IPS-15b (cell line): ENCODE measurements around the gene PSMD3.
"Not testable (repeated sequence)": the region's sequence is repeated elsewhere in the genome, so short reads cannot be mapped to it uniquely, and the experiment has no call there.

Source experiments
- H3K27me3 ChIP-seq: one replicate; pipeline ENCODE4 v1.6.1; 2013; ENCODE audit warnings: low read length; ENCODE audit not compliant: control insufficient read depth, insufficient read depth
- H3K36me3 ChIP-seq: one replicate; pipeline ENCODE4 v1.6.1; 2013; ENCODE audit warnings: low read length; ENCODE audit not compliant: control insufficient read depth, insufficient read depth
- H3K4me1 ChIP-seq: one replicate; pipeline ENCODE4 v1.6.1; 2013; ENCODE audit warnings: mild to moderate bottlenecking, low read length; ENCODE audit not compliant: control insufficient read depth, insufficient read depth
- H3K4me3 ChIP-seq: one replicate; pipeline ENCODE4 v1.5.1; 2013; ENCODE audit warnings: low read depth, low read length
- H3K9ac ChIP-seq: one replicate; pipeline ENCODE4 v1.6.1; 2013; ENCODE audit warnings: low read depth, mild to moderate bottlenecking, low read length
- H3K9me3 ChIP-seq: one replicate; pipeline ENCODE4 v1.6.1; 2013; ENCODE audit warnings: mild to moderate bottlenecking, low read length; ENCODE audit not compliant: control insufficient read depth, insufficient read depth

Gene PSMD3

DNA sequence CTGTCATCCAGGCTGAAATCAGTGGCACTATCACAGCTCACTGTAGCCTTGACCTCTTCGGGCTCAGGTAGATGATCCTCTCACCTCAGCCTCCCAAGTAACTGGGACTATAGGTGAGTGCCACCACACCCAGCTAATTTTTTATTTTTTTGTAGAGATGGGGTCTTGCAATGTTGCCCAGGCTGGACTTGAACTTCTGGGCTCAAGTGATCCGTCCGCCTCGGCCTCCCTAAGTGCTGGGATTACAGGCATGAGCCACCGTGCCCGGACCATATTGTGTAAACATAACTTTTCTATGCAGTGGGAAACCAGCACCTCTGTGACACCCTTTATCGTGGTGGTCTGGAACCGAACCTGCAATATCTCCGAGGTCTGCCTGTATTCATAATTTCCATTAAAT lies 23.5 kb downstream of the PSMD3 start:
- no peaks in the 10 kb centered on the region for H3K27me3 ChIP-seq
- no peaks in the 10 kb centered on the region for H3K36me3 ChIP-seq
- no peaks in the 10 kb centered on the region for H3K4me1 ChIP-seq
- H3K9me3 ChIP-seq, result no peaks in the 10 kb centered on the region
- H3K4me3 ChIP-seq, result no peak overlapping the region
- no peak overlapping the region for H3K9ac ChIP-seq

DNA sequence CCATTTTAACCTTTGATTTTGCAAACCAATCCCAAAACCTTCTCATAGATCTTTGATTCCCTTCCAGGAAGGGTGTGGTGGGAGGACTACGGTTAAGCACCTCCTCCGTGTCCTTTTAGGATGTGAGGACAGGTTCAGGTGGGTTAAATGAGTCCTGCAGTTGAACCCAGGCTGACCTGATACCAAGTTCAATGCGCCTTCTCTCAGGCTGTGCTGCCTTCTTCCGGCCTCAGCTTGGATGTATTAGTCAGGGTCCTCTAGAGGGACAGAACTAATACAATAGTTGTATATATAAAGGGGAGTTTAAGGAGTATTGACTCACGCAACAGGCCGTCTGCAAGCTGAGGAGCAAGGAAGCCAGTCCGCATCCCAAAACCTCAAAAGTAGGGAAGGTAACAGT lies 24.1 kb downstream of the PSMD3 start:
- Histone ChIP-seq H3K36me3 (no peaks in the 10 kb centered on the region), H3K27me3 (no peaks in the 10 kb centered on the region), H3K9me3 (no peaks in the 10 kb centered on the region), H3K4me1 (no peaks in the 10 kb centered on the region), H3K4me3 (no peak overlapping the region), H3K9ac (no peak overlapping the region)

DNA sequence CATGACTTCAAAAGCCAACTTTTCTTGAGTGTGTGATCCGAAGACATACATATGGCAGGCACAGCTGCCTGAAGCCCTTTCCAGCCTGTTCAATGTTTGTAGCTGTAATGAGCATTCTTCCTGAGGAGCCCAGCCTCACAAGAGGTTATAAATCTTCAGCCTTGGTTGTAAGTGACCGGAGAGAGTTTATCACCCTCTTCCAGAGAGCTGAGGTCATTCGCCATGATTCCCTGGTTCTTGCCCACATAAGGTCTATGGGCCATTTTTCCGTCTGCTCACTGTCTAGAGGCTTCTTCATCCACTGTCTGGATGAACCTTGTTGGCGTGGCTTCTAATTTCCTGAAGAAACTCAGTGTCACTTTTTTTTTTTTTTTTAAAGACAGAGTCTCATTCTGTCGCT lies 24.9 kb downstream of the PSMD3 start:
- Histone ChIP-seq H3K4me1 (no peaks in the 10 kb centered on the region), H3K9me3 (no peaks in the 10 kb centered on the region), H3K4me3 (no peak overlapping the region), H3K36me3 (no peaks in the 10 kb centered on the region), H3K9ac (no peak overlapping the region), H3K27me3 (no peaks in the 10 kb centered on the region)

DNA sequence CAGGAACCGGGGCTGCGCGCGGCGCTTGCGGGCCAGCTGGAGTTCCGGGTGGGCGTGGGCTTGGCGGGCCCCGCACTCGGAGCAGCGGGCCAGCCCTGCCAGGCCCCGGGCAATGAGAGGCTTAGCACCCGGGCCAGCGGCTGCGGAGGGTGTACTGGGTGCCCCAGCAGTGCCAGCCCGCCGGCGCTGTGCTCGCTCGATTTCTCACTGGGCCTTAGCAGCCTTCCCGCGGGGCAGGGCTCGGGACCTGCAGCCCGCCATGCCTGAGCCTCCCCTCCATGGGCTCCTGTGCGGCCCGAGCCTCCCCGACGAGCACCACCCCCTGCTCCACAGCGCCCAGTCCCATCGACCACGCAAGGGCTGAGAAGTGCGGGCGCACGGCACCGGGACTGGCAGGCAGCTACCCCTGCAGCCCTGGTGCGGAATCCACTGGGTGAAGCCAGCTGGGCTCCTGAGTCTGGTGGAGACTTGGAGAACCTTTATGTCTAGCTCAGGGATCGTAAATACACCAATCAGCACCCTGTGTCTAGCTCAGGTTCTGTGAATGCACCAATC lies 30.4 kb downstream of the PSMD3 start:
- not testable (repeated sequence) for H3K4me1 ChIP-seq, H3K27me3 ChIP-seq, H3K9me3 ChIP-seq, H3K4me3 ChIP-seq, H3K36me3 ChIP-seq, H3K9ac ChIP-seq

DNA sequence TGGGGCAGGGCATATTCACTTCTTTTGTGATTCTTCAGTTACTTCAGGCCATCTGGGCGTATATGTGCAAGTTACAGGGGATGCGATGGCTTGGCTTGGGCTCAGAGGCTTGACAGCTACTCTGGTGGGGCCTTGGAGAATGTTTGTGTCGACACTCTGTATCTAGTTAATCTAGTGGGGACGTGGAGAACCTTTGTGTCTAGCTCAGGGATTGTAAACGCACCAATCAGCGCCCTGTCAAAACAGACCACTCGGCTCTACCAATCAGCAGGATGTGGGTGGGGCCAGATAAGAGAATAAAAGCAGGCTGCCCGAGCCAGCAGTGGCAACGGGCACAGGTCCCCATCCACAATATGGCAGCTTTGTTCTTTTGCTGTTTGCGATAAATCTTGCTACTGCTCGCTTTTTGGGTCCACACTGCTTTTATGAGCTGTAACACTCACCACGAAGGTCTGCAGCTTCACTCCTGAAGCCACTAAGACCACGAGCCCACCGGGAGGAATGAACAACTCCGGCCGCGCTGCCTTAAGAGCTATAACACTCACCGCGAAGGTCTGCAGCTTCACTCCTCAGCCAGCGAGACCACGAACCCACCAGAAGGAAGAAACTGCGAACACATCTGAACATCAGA lies 31.5 kb downstream of the PSMD3 start:
- not testable (repeated sequence) for H3K4me3 ChIP-seq, H3K9ac ChIP-seq, H3K27me3 ChIP-seq, H3K36me3 ChIP-seq, H3K4me1 ChIP-seq, H3K9me3 ChIP-seq

DNA sequence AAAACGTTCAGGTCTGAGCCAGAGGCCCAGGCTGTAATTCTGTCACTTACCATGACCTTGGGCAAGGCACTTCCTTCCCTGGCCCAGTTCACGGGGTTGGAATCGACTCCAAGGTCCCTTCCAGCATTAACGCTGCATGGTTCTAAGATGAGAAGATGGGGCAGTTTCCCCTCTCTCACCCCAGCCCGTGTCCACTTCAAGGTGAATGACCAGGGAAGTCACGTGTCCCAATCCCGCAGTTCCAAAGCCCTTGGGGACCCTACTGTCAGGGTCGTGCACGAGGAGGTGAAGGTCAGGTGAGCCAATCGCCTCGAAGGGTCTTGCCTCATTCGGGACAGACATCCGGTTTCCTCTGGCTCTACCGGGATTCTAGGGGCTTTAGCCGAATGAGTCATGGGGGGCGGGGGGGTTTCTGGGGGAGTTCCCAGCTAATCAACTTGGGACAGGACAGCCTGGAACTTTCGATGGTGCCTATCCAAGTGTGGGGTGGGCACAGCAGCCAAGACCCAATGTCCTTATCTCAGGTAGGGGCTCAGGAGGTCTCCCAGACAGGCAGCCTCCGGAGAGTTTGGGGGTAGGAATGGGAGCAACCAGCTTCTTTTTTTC lies 33.9 kb downstream of the PSMD3 start:
- H3K9me3 ChIP-seq, result no peaks in the 10 kb centered on the region
- H3K4me1 ChIP-seq, result peaks cover 12% of the 10 kb centered on the region
- H3K9ac ChIP-seq, result no peak overlapping the region
- H3K36me3 ChIP-seq, result peaks cover 8% of the 10 kb centered on the region
- no peak overlapping the region for H3K4me3 ChIP-seq
- H3K27me3 ChIP-seq, result no peaks in the 10 kb centered on the region

DNA sequence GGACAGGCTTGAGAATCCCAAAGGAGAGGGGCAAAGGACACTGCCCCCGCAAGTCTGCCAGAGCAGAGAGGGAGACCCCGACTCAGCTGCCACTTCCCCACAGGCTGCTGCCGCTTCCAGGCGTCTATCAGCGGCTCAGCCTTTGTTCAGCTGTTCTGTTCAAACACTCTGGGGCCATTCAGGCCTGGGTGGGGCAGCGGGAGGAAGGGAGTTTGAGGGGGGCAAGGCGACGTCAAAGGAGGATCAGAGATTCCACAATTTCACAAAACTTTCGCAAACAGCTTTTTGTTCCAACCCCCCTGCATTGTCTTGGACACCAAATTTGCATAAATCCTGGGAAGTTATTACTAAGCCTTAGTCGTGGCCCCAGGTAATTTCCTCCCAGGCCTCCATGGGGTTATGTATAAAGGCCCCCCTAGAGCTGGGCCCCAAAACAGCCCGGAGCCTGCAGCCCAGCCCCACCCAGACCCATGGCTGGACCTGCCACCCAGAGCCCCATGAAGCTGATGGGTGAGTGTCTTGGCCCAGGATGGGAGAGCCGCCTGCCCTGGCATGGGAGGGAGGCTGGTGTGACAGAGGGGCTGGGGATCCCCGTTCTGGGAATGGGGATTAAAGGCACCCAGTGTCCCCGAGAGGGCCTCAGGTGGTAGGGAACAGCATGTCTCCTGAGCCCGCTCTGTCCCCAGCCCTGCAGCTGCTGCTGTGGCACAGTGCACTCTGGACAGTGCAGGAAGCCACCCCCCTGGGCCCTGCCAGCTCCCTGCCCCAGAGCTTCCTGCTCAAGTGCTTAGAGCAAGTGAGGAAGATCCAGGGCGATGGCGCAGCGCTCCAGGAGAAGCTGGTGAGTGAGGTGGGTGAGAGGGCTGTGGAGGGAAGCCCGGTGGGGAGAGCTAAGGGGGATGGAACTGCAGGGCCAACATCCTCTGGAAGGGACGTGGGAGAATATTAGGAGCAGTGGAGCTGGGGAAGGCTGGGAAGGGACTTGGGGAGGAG lies 34.7 kb downstream of the PSMD3 start, which contains the start of gene CSF3:
Gene CSF3, plus strand, starts transcription at position 436 of the 993 bp plus-strand sequence. Its CDS starts 35 bp downstream, at position 471.
- no peaks in the 10 kb centered on the region for H3K9me3 ChIP-seq
- H3K4me1 ChIP-seq, result peaks cover 12% of the 10 kb centered on the region
- H3K27me3 ChIP-seq, result no peaks in the 10 kb centered on the region
- peaks cover 16% of the 10 kb centered on the region for H3K36me3 ChIP-seq
- H3K9ac ChIP-seq, result peak within 1 kb of the TSS; percentile 65
- H3K4me3 ChIP-seq, result no peak within 1 kb of the TSS

DNA sequence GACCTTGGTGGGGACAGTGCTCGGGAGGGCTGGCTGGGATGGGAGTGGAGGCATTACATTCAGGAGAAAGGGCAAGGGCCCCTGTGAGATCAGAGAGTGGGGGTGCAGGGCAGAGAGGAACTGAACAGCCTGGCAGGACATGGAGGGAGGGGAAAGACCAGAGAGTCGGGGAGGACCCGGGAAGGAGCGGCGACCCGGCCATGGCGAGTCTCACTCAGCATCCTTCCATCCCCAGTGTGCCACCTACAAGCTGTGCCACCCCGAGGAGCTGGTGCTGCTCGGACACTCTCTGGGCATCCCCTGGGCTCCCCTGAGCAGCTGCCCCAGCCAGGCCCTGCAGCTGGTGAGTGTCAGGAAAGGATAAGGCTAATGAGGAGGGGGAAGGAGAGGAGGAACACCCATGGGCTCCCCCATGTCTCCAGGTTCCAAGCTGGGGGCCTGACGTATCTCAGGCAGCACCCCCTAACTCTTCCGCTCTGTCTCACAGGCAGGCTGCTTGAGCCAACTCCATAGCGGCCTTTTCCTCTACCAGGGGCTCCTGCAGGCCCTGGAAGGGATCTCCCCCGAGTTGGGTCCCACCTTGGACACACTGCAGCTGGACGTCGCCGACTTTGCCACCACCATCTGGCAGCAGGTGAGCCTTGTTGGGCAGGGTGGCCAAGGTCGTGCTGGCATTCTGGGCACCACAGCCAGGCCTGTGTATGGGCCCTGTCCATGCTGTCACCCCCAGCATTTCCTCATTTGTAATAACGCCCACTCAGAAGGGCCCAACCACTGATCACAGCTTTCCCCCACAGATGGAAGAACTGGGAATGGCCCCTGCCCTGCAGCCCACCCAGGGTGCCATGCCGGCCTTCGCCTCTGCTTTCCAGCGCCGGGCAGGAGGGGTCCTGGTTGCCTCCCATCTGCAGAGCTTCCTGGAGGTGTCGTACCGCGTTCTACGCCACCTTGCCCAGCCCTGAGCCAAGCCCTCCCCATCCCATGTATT lies 35.7 kb downstream of the PSMD3 start:
- Histone ChIP-seq H3K4me1 (peaks cover 12% of the 10 kb centered on the region), H3K27me3 (no peaks in the 10 kb centered on the region), H3K4me3 (no peak overlapping the region), H3K9me3 (no peaks in the 10 kb centered on the region), H3K36me3 (peaks cover 18% of the 10 kb centered on the region), H3K9ac (no peak overlapping the region)

DNA sequence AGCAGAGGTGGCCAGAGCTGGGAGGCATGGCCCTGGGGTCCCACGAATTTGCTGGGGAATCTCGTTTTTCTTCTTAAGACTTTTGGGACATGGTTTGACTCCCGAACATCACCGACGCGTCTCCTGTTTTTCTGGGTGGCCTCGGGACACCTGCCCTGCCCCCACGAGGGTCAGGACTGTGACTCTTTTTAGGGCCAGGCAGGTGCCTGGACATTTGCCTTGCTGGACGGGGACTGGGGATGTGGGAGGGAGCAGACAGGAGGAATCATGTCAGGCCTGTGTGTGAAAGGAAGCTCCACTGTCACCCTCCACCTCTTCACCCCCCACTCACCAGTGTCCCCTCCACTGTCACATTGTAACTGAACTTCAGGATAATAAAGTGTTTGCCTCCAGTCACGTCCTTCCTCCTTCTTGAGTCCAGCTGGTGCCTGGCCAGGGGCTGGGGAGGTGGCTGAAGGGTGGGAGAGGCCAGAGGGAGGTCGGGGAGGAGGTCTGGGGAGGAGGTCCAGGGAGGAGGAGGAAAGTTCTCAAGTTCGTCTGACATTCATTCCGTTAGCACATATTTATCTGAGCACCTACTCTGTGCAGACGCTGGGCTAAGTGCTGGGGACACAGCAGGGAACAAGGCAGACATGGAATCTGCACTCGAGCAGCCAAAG lies 36.9 kb downstream of the PSMD3 start:
- Histone ChIP-seq H3K36me3 (peaks cover 30% of the 10 kb centered on the region), H3K4me1 (peaks cover 12% of the 10 kb centered on the region), H3K9ac (no peak overlapping the region), H3K4me3 (no peak overlapping the region), H3K9me3 (no peaks in the 10 kb centered on the region), H3K27me3 (no peaks in the 10 kb centered on the region)

DNA sequence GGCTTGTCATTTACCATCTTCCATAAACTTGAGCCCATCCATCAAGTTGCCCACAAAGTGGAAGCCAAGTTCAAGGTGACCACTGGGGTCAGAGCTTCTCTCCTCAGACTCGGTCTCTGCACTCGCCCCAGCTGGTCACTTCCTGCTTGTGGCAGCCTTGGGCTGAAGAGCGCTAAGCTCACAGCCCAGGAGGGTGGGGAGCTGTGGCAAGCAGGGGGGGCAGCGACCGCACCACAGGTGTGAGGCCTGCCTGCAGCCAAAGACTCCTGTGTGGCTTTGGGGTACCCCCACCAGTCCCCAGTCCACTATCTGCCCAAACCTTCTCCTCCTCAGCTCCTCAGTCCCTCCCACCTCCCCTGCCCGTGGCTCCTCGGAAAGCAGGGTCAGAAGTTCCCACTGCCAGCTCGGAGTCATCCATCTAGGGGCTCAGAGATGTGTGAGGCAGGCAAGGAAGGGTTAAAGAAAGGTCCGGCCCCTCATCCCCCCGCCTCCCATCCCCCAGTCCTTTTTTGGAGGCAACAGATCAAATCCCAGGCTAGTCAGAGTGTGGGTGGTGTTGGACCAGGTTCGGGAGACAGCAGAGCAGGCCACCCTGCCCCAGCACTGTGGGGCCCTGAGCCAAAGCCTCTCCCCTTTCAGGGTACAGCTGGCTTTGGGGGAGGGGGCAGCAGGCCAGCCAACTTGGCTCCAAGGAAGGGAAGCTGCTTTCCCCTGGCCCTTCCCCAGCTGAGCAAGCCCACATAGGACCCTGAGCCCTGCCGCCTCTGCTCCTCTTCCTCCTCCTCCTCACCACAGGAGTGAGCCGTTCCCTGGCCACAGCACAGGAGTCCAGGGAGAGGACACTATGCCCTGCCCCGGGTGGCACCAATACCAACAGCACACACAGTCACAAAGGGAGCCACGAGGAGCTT lies 37.9 kb downstream of the PSMD3 start:
- no peaks in the 10 kb centered on the region for H3K9me3 ChIP-seq
- no peak overlapping the region for H3K4me3 ChIP-seq
- peaks cover 12% of the 10 kb centered on the region for H3K4me1 ChIP-seq
- H3K36me3 ChIP-seq, result peaks cover 39% of the 10 kb centered on the region
- H3K9ac ChIP-seq, result no peak overlapping the region
- H3K27me3 ChIP-seq, result no peaks in the 10 kb centered on the region
